Measurements from ENCODE around the gene TMEM156. TPM values are rescaled to one million over a fixed set of nuclear protein-coding genes. Genes with fewer than 3 reads are reported as not detected.
"Not testable (repeated sequence)": the region's sequence is repeated elsewhere in the genome, so short reads cannot be mapped to it uniquely, and the experiment has no call there.

Gene TMEM156
- total RNA-seq, 2 donors from 2014 or later: not detected

DNA sequence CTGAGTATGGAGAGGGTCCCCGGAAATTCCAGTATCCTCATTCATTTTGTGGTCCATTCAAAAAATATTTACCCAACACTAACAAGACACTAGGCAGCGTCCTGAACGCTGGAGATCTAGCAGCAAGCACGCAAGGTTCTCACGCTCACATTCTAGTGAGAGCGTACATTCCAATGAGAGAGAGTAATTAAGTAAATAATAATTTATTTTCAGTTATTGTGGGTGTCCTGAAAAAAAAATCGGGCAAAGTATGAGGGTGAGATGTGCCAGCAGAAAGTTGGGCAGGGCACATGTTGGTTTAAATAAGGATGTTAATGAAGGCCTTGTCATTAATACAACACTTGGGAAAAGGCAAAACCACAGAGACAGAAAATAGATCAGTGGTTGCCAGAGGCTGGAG, 4.0 kb upstream of the TMEM156 start:
- Histone ChIP-seq H3K9ac (ENCODE audit: extremely low read depth, low read length, poor library complexity, severe bottlenecking) (no peak overlapping the region), H3K27me3 (ENCODE audit: control insufficient read depth, insufficient read depth, low read length, poor library complexity, severe bottlenecking) (no peaks in the 10 kb centered on the region), H3K9me3 (ENCODE audit: control insufficient read depth, low read length) (no peaks in the 10 kb centered on the region), H3K4me1 (ENCODE audit: control insufficient read depth, insufficient read depth, low read length) (no peaks in the 10 kb centered on the region), H3K27ac (ENCODE audit: low read depth, low read length) (no peak overlapping the region), H3K36me3 (ENCODE audit: control insufficient read depth, insufficient read depth, low read length) (no peaks in the 10 kb centered on the region), H3K4me3 (ENCODE audit: low read length) (no peak overlapping the region)
- DNase-seq: no peak
- 93 to 94% methylated on average over 3 to 7 of the region's 7 CpGs for WGBS, 2 experiments (ENCODE audit: insufficient coverage in 1 of 2, insufficient read length in 1 of 2)
- Mint-ChIP-seq H3K9me3 (no peaks in the 10 kb centered on the region), H3K36me3 (ENCODE audit: low read depth) (no peaks in the 10 kb centered on the region), H3K4me3 (no peak overlapping the region), H3K27me3 (ENCODE audit: insufficient read depth) (no peaks in the 10 kb centered on the region), H3K4me1 (no peaks in the 10 kb centered on the region), H3K27ac (no peak overlapping the region)
- TF ChIP-seq, protein P1, sequence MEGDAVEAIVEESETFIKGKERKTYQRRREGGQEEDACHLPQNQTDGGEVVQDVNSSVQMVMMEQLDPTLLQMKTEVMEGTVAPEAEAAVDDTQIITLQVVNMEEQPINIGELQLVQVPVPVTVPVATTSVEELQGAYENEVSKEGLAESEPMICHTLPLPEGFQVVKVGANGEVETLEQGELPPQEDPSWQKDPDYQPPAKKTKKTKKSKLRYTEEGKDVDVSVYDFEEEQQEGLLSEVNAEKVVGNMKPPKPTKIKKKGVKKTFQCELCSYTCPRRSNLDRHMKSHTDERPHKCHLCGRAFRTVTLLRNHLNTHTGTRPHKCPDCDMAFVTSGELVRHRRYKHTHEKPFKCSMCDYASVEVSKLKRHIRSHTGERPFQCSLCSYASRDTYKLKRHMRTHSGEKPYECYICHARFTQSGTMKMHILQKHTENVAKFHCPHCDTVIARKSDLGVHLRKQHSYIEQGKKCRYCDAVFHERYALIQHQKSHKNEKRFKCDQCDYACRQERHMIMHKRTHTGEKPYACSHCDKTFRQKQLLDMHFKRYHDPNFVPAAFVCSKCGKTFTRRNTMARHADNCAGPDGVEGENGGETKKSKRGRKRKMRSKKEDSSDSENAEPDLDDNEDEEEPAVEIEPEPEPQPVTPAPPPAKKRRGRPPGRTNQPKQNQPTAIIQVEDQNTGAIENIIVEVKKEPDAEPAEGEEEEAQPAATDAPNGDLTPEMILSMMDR (conservative IDR thresholded peaks at IDR 0.05): no peak

DNA sequence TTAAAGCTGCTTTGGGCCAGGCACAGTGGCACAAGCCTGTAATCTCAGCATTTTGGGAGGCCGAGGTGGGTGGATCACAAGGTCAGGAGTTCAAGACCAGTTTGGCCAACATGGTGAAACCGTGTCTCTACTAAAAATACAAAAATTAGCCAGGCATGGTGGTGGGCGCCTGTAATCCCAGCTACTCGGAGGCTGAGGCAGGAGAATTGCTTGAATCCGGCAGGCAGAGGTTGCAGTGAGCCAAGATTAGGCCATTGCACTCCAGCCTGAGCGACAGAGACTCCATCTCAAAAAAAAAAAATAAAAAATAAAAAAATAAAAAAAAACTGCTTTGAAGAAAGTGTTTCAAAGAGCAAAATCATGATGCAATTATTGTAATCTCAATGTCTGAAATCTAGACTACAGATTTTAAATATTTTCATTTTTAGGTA, 604 bp downstream of the TMEM156 start:
- not testable (repeated sequence) for H3K27me3 ChIP-seq (ENCODE audit: control insufficient read depth, insufficient read depth, low read length, poor library complexity, severe bottlenecking); DNase-seq; H3K4me3 Mint-ChIP-seq; H3K27me3 Mint-ChIP-seq (ENCODE audit: insufficient read depth); H3K4me1 Mint-ChIP-seq; H3K36me3 ChIP-seq (ENCODE audit: control insufficient read depth, insufficient read depth, low read length); H3K27ac ChIP-seq (ENCODE audit: low read depth, low read length); H3K27ac Mint-ChIP-seq; H3K9me3 ChIP-seq (ENCODE audit: control insufficient read depth, low read length); H3K4me3 ChIP-seq (ENCODE audit: low read length); H3K4me1 ChIP-seq (ENCODE audit: control insufficient read depth, insufficient read depth, low read length); H3K9ac ChIP-seq (ENCODE audit: extremely low read depth, low read length, poor library complexity, severe bottlenecking); H3K36me3 Mint-ChIP-seq (ENCODE audit: low read depth); H3K9me3 Mint-ChIP-seq
- 90 to 94% methylated on average over 4 to 5 of the region's 6 CpGs for WGBS, 2 experiments (ENCODE audit: insufficient coverage in 1 of 2, insufficient read length in 1 of 2)

DNA sequence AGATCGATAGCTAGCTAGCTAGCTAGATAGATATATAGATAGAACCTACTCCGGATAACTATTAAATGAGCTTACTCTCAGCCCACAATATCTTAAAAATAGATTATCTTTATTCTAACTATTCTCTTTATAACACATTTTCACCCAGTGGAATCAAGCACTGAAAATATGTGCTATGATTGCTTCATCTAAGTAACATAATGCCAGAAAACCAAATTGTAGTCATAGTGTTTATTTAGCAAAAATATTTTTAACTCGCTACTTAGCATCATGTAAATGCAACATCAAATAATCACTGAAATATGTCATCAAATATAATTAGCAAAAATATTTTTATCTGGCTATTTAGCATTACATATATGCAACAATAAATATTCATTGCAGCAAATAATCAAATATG, 1.5 kb downstream of the TMEM156 start:
- Histone ChIP-seq H3K27me3 (ENCODE audit: control insufficient read depth, insufficient read depth, low read length, poor library complexity, severe bottlenecking) (no peaks in the 10 kb centered on the region), H3K27ac (ENCODE audit: low read depth, low read length) (no peak overlapping the region), H3K9ac (ENCODE audit: extremely low read depth, low read length, poor library complexity, severe bottlenecking) (no peak overlapping the region), H3K4me1 (ENCODE audit: control insufficient read depth, insufficient read depth, low read length) (no peaks in the 10 kb centered on the region), H3K4me3 (ENCODE audit: low read length) (no peak overlapping the region), H3K9me3 (ENCODE audit: control insufficient read depth, low read length) (no peaks in the 10 kb centered on the region), H3K36me3 (ENCODE audit: control insufficient read depth, insufficient read depth, low read length) (no peaks in the 10 kb centered on the region)
- Mint-ChIP-seq H3K4me1 (no peaks in the 10 kb centered on the region), H3K9me3 (no peaks in the 10 kb centered on the region), H3K4me3 (no peak overlapping the region), H3K27ac (no peak overlapping the region), H3K36me3 (ENCODE audit: low read depth) (no peaks in the 10 kb centered on the region), H3K27me3 (ENCODE audit: insufficient read depth) (no peaks in the 10 kb centered on the region)
- 84% methylated on average over 3 of the region's 3 CpGs; no CpG with 5 or more reads in 1 of the 2 experiments for WGBS, 2 experiments (ENCODE audit: insufficient coverage in 1 of 2, insufficient read length in 1 of 2)
- TF ChIP-seq, protein P1 (conservative IDR thresholded peaks at IDR 0.05): no peak
- DNase-seq: no peak

Measured in endodermal cell (in vitro differentiated cells).